NCI-H1105 treated with DMSO at 0.1 percent for 48 hours (cell line): ENCODE measurements around the gene THTPA.

Experiments
- DNase-seq: peaks from one replicate; lab custom pipeline; 2025; lab: John Stamatoyannopoulos, UW

Gene THTPA

GRCh38 chr14:23555882-23556699 is at the start of gene THTPA:
Gene THTPA (plus strand): TSS chr14:23556271. CDS start chr14:23556758, 487 bp downstream.
- peak; percentile 87 for DNase-seq

- peak; percentile 77 for DNase-seq
Observed at GRCh38 chr14:23512156-23512555, 43.9 kb upstream of the THTPA start.

GRCh38 chr14:23513005-23513817 is 42.9 kb upstream of the THTPA start:
- DNase-seq = peak; percentile 89

- DNase-seq = peak; percentile 82
Observed at GRCh38 chr14:23513818-23514643, 42.0 kb upstream of the THTPA start.

- DNase-seq = peak; percentile 90
Observed at GRCh38 chr14:23514644-23514957, 41.5 kb upstream of the THTPA start.

GRCh38 chr14:23517650-23518326 is 38.3 kb upstream of the THTPA start:
- DNase-seq = no peak

- no peak for DNase-seq
Observed at GRCh38 chr14:23518709-23519108, 37.4 kb upstream of the THTPA start.

GRCh38 chr14:23520899-23521533 is 35.1 kb upstream of the THTPA start:
- no peak for DNase-seq

- DNase-seq = no peak
Observed at GRCh38 chr14:23521785-23522640, 34.1 kb upstream of the THTPA start.

GRCh38 chr14:23522643-23523198 is 33.4 kb upstream of the THTPA start:
- DNase-seq = no peak

GRCh38 chr14:23523229-23524016 is 32.6 kb upstream of the THTPA start:
- DNase-seq = no peak

GRCh38 chr14:23524954-23525353 is 31.1 kb upstream of the THTPA start:
- DNase-seq = no peak

GRCh38 chr14:23525611-23526010 is 30.5 kb upstream of the THTPA start:
- no peak for DNase-seq

- DNase-seq = no peak
Observed at GRCh38 chr14:23528555-23528954, 27.5 kb upstream of the THTPA start.

- no peak for DNase-seq
Observed at GRCh38 chr14:23529016-23529415, 27.1 kb upstream of the THTPA start.

GRCh38 chr14:23530375-23531055 is 25.6 kb upstream of the THTPA start:
- no peak for DNase-seq

GRCh38 chr14:23531391-23531790 is 24.7 kb upstream of the THTPA start:
- DNase-seq = no peak

- no peak for DNase-seq
Observed at GRCh38 chr14:23532658-23533057, 23.4 kb upstream of the THTPA start.
